Measurements from ENCODE around the gene SMTN. TPM values are rescaled to one million over a fixed set of nuclear protein-coding genes. Genes with fewer than 3 reads are reported as not detected.

Gene SMTN
- polyA plus RNA-seq, 1 of the 3 experiments (the other 2 are of a cell fraction), result 30.4 TPM

- CTCF ChIA-PET, result interaction anchor here (0.9 to 9.4 kb wide), 11 partner anchors 12 to 319 kb away, joined by 3 to 85 read pairs (median 4); partner anchors contain the start of genes INPP5J and SELENOM
- POLR2A ChIA-PET, result no interaction called here
- peak; percentile 14 for DNase-seq
Observed at GRCh38 chr22:31081963-31082605, 966 bp downstream of the SMTN start.

More at GRCh38 chr22:31081963-31082605, 966 bp downstream of the SMTN start:
- Histone ChIP-seq H3K9me3 (no peaks in the 10 kb centered on the region), H3F3A (replicated peaks; ENCODE audit: insufficient read depth) (no peaks in the 10 kb centered on the region), H3K4me1 (ENCODE audit: control insufficient read depth in 1 of 2, insufficient read depth in 2 of 2, low read depth in 1 of 2, low read length in 1 of 2) (peaks cover 21 to 40% of the 10 kb centered on the region in 2 experiments; a peak in 2 of 4 replicates), H3K79me2 (ENCODE audit: insufficient read depth) (peaks cover 53% of the 10 kb centered on the region), H3K36me3 (replicated peaks in 1 of 2; ENCODE audit: control insufficient read depth in 1 of 2, insufficient read depth in 2 of 2, low read length in 1 of 2) (no peaks in the 10 kb centered on the region), H3K9ac (peak overlapping the region; percentile 94), H3K27ac (ENCODE audit: low read depth in 2 of 2, low read length in 1 of 2) (peak overlapping the region in 1 of 2 experiments; percentile 71; a peak in 3 of 4 replicates), H3K4me3 (ENCODE audit: low read depth in 2 of 2, low read length in 1 of 2) (peak overlapping the region; percentile 86 to 89), H3K9me2 (no peaks in the 10 kb centered on the region), H4K20me1 (ENCODE audit: insufficient read depth) (no peaks in the 10 kb centered on the region), H2AFZ (ENCODE audit: low read depth) (no peak overlapping the region), H3K27me3 (ENCODE audit: insufficient read depth) (no peaks in the 10 kb centered on the region), H3K4me2 (peak overlapping the region; percentile 92)
- 52% methylated on average over 3 of the region's 6 CpGs for WGBS (ENCODE audit: low lambda C conversion rate)
- TF ChIP-seq FOXM1 (IDR thresholded peaks at IDR 0.05; ENCODE audit: low read depth) (no peak), GATA2 (CRISPR knock-in tag; IDR thresholded peaks at IDR 0.05) (no peak), CTCF (IDR thresholded peaks at IDR 0.05) (no peak), ZBTB33 (IDR thresholded peaks at IDR 0.05; ENCODE audit: borderline replicate concordance, low read depth) (no peak), MEF2A (IDR thresholded peaks at IDR 0.05; ENCODE audit: borderline replicate concordance, low read depth) (no peak)

Measured in SK-N-SH (cell line).